Osteocyte (in vitro differentiated cells): ENCODE results near the gene PREX1. TPM values are rescaled to one million over a fixed set of nuclear protein-coding genes. Genes with fewer than 3 reads are reported as not detected.

Experiments used
- DNase-seq: peaks from one replicate; pipeline ENCODE4 v3.0.0; 2021; ENCODE audit warnings: mixed read lengths; ENCODE audit not compliant: unreplicated experiment; ENCODE audit errors: extremely low spot score
- H3K27ac Mint-ChIP-seq: one replicate; pipeline ENCODE4 v1.8.0; 2021; ENCODE audit warnings: mild to moderate bottlenecking, mixed read lengths; ENCODE audit not compliant: unreplicated experiment
- H3K27me3 Mint-ChIP-seq: one replicate; pipeline ENCODE4 v1.8.0; 2021; ENCODE audit warnings: mixed read lengths; ENCODE audit not compliant: unreplicated experiment
- H3K36me3 Mint-ChIP-seq: one replicate; pipeline ENCODE4 v1.8.0; 2021; ENCODE audit warnings: mixed read lengths; ENCODE audit not compliant: unreplicated experiment
- H3K4me1 Mint-ChIP-seq: one replicate; pipeline ENCODE4 v1.8.0; 2021; ENCODE audit warnings: mixed read lengths; ENCODE audit not compliant: unreplicated experiment
- H3K4me3 Mint-ChIP-seq: one replicate; pipeline ENCODE4 v1.8.0; 2021; ENCODE audit warnings: mild to moderate bottlenecking, moderate library complexity, mixed read lengths; ENCODE audit not compliant: unreplicated experiment
- H3K9me3 Mint-ChIP-seq: one replicate; pipeline ENCODE4 v1.8.0; 2021; ENCODE audit warnings: mixed read lengths; ENCODE audit not compliant: unreplicated experiment
- total RNA-seq: library from RNA; stranded (reverse); gene quantifications from 2 replicates; pipeline ENCODE4 v1.2.1, GENCODE V29; 2021
- TF ChIP-seq, protein P1 (sequence below): fragments of 200-600 bp; sonication (generic); IDR thresholded peaks from 2 replicates; pipeline ENCODE4 v1.5.0; 2021; ENCODE audit warnings: antibody characterized with exemption, mild to moderate bottlenecking, moderate library complexity

Gene PREX1
- total RNA-seq, 1 donor from 2014 or later, result 24.2 TPM

DNA sequence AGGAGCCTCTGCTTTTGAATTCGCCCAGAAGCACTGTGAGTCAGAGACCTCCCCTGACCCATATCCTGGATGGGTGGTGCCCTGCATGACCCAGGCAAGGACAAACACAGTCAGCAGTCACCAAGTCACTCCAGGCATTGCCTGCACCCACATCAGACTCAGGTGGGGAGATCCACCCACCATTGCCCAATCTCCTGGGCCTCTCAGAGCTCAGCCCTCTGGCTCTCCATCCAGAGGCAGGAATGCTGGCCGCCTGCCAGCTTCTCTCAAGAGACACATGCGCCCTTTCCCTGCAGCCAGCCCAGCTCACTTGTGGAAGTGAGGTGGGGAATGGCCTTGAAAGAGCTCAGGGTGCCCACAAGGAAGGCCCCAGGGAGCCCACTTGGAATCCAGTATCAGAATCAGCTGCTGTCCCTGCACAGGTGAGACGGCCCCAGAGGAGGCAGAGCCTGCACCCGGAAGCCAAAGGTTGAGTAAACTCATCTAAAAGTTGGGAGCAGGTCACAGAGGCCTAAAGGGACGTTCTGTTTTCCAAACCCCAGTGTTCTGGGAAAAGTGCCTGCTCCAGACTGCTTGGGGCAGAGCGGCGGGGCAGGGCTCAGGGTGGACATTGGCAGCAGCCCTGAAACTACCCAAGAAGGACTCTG is 129.8 kb downstream of the PREX1 start:
- Mint-ChIP-seq H3K27ac (peak overlapping the region; percentile 60), H3K4me3 (no peak overlapping the region), H3K27me3 (no peaks in the 10 kb centered on the region), H3K9me3 (no peaks in the 10 kb centered on the region), H3K36me3 (peaks cover 11% of the 10 kb centered on the region), H3K4me1 (peaks cover 17% of the 10 kb centered on the region)
- TF ChIP-seq, protein P1, sequence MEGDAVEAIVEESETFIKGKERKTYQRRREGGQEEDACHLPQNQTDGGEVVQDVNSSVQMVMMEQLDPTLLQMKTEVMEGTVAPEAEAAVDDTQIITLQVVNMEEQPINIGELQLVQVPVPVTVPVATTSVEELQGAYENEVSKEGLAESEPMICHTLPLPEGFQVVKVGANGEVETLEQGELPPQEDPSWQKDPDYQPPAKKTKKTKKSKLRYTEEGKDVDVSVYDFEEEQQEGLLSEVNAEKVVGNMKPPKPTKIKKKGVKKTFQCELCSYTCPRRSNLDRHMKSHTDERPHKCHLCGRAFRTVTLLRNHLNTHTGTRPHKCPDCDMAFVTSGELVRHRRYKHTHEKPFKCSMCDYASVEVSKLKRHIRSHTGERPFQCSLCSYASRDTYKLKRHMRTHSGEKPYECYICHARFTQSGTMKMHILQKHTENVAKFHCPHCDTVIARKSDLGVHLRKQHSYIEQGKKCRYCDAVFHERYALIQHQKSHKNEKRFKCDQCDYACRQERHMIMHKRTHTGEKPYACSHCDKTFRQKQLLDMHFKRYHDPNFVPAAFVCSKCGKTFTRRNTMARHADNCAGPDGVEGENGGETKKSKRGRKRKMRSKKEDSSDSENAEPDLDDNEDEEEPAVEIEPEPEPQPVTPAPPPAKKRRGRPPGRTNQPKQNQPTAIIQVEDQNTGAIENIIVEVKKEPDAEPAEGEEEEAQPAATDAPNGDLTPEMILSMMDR, result no peak
- DNase-seq, result peak; percentile 89

DNA sequence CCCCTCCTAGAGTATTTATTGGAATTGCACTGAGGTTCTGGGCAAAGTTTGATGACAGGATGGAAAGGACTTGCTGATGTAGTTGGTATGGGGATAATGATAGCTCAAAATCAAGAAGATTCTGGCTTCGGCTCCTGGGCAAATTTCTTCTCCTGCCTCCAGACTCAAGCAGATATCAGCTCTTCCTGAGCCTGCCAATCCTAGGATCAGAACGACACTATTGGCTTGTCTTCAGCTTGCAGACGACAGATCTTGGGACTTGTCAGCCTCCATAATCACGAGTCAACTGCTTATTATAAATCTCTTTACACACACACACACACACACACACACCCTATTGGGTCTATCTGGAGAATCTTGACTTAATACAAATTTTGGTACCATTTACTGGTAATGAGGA is 131.1 kb downstream of the PREX1 start:
- no peak overlapping the region for H3K4me3 Mint-ChIP-seq
- peaks cover 10% of the 10 kb centered on the region for H3K36me3 Mint-ChIP-seq
- TF ChIP-seq, protein P1, result no peak

DNA sequence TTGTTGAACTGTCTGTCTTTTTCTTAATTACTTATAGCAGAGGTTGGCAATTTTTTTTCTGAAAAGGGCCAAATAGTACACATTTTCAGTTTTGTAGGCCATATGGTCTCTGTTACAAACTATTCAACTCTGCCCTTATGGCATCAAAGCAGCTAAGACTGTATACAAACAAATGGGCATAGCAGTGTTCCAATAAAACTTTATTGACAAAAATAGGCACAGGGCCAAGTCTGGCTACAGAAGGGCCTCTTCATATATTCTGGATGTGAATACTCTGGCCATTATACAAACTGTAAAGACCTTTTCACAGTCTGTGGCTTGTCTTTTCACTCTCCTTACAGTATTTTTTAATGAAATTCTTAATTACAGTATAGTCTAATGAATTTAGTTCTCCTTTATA is 132.1 kb downstream of the PREX1 start:
- TF ChIP-seq, protein P1, result no peak
- Mint-ChIP-seq H3K4me3 (no peak overlapping the region), H3K9me3 (no peaks in the 10 kb centered on the region), H3K36me3 (peaks cover 10% of the 10 kb centered on the region), H3K27me3 (no peaks in the 10 kb centered on the region), H3K27ac (no peak overlapping the region), H3K4me1 (peaks cover 17% of the 10 kb centered on the region)
- no peak for DNase-seq

More for the DNA sequence above, 131.1 kb downstream of the PREX1 start:
- H3K27me3 Mint-ChIP-seq, result no peaks in the 10 kb centered on the region
- H3K9me3 Mint-ChIP-seq, result no peaks in the 10 kb centered on the region
- H3K4me1 Mint-ChIP-seq, result peaks cover 17% of the 10 kb centered on the region
- DNase-seq, result no peak
- no peak overlapping the region for H3K27ac Mint-ChIP-seq

DNA sequence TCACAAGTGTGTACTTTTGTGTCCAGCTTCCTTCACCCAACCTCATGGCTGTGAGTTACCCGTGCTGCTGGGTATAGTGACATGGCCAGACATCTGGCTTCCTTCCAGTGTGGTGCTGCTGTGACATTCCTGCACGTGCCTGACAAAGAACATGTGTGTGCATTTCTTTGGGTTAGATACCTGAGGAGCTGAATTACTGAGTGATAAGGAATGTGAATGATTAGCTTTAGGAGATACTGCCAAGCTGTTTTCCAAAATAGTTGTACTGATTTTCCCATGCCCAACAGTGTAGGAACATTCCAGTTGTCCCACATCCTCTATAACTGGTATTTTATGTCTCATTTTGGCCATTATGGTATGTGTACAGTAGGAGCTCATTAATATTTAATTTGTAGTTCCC is 132.5 kb downstream of the PREX1 start:
- H3K4me1 Mint-ChIP-seq, result peaks cover 17% of the 10 kb centered on the region
- H3K9me3 Mint-ChIP-seq, result no peaks in the 10 kb centered on the region
- DNase-seq, result no peak

DNA sequence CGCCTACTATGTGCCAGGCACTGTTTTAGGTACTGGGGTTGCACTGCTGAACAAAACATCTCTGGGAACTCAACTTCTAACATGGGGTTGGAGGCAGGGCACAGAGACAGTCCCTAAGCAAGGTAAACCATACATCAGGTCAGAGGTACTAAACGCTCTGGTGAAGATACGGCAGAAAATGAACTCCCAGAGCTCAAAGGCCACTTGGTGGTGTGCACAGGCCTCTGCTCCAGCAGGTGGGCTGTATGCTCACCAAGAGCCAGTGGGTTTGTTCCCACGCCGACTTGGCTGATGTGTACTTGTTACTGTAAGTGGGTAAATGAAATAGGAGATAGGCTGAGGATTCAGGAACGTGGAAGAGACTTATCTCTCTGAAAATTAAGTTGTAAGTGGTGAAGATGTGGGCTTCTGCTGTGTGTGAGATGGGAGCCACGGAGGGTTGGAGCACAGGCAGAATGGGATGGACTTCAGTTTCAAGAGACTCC is 133.4 kb downstream of the PREX1 start:
- TF ChIP-seq, protein P1, result no peak
- no peak overlapping the region for H3K4me3 Mint-ChIP-seq
- no peak overlapping the region for H3K27ac Mint-ChIP-seq
- no peaks in the 10 kb centered on the region for H3K27me3 Mint-ChIP-seq
- no peaks in the 10 kb centered on the region for H3K9me3 Mint-ChIP-seq
- no peak for DNase-seq
- H3K36me3 Mint-ChIP-seq, result peaks cover 11% of the 10 kb centered on the region
- peaks cover 17% of the 10 kb centered on the region for H3K4me1 Mint-ChIP-seq

More for the DNA sequence above, 132.5 kb downstream of the PREX1 start:
- TF ChIP-seq, protein P1, result no peak
- Mint-ChIP-seq H3K27me3 (no peaks in the 10 kb centered on the region), H3K27ac (no peak overlapping the region), H3K36me3 (peaks cover 11% of the 10 kb centered on the region), H3K4me3 (no peak overlapping the region)
